HCT116 (cell line): ENCODE results near the gene CTSZ.

Experiments
- ATF3 ChIP-seq: IDR thresholded peaks from 2 replicates; pipeline ENCODE4 v1.6.1; 2012
- CEBPB ChIP-seq: IDR thresholded peaks from 2 replicates; pipeline ENCODE4 v1.6.1; 2012; ENCODE audit warnings: low read depth
- CTCF ChIP-seq, 3 experiments: fragments of 200-600 bp in 1 of 3; sonication (generic) in 1 of 3; IDR thresholded peaks in 2 of 3; conservative IDR thresholded peaks in 1 of 3; 2 replicates each; pipeline ENCODE4 v1.5.1; 2012 to 2017; ENCODE audit warnings: low read depth in 2 of 3, low read length in 2 of 3, antibody characterized with exemption in 1 of 3, borderline replicate concordance in 1 of 3, control low read depth in 1 of 3, mild to moderate bottlenecking in 1 of 3, mixed read lengths in 1 of 3, mixed run types in 1 of 3, moderate library complexity in 1 of 3; ENCODE audit not compliant: insufficient read depth in 1 of 3
- EGR1 ChIP-seq: IDR thresholded peaks from 2 replicates; pipeline ENCODE4 v1.6.1; 2012; ENCODE audit warnings: low read depth
- EZH2 ChIP-seq: fragments of 200-600 bp; sonication (generic); IDR thresholded peaks from 2 replicates; pipeline ENCODE4 v1.6.1; 2017; ENCODE audit warnings: antibody characterized with exemption, mixed run types
- FOSL1 ChIP-seq: IDR thresholded peaks from 2 replicates; pipeline ENCODE4 v1.6.1; 2012; ENCODE audit warnings: low read depth
- POLR2A ChIP-seq: IDR thresholded peaks from 2 replicates; pipeline ENCODE4 v1.7.0; 2011; ENCODE audit warnings: borderline replicate concordance; ENCODE audit not compliant: insufficient read depth, insufficient read length; ENCODE audit errors: extremely low read depth
- SIN3A ChIP-seq: IDR thresholded peaks from 2 replicates; pipeline ENCODE4 v1.6.1; 2012; ENCODE audit warnings: low read depth
- SRF ChIP-seq: IDR thresholded peaks from 2 replicates; pipeline ENCODE4 v1.6.1; 2012; ENCODE audit warnings: low read depth
- YY1 ChIP-seq: IDR thresholded peaks from 2 replicates; pipeline ENCODE4 v1.6.1; 2011; ENCODE audit warnings: low read length, low read depth, moderate library complexity, mild to moderate bottlenecking; ENCODE audit not compliant: insufficient replicate concordance; ENCODE audit errors: extremely low read depth

GRCh38 chr20:58987790-58988564 is 19.1 kb downstream of the CTSZ start:
- TF ChIP-seq CTCF (IDR thresholded peaks at IDR 0.05 in 2 of 3, conservative IDR thresholded peaks at IDR 0.05 in 1 of 3; ENCODE audit: borderline replicate concordance in 1 of 3, insufficient read depth in 1 of 3, low read depth in 2 of 3, low read length in 2 of 3) (no peak), CEBPB (no peak), ATF3 (no peak), EZH2 (no peak), SIN3A (no peak), POLR2A (no peak), EGR1 (no peak), SRF (no peak), YY1 (no peak), FOSL1 (no peak)
